ENCODE results near the gene MACROD2.
"Not testable (repeated sequence)": the region's sequence is repeated elsewhere in the genome, so short reads cannot be mapped to it uniquely, and the experiment has no call there.

Gene MACROD2

GRCh38 chr20:15535863-15536262 is 1540.5 kb downstream of the MACROD2 start:
- DNase-seq (ENCODE audit: low read depth) = no peak

GRCh38 chr20:15537200-15537599 is 1541.9 kb downstream of the MACROD2 start:
- not testable (repeated sequence) for DNase-seq (ENCODE audit: low read depth)

- DNase-seq (ENCODE audit: low read depth) = no peak
Observed at GRCh38 chr20:15542655-15543054, 1547.3 kb downstream of the MACROD2 start.

- DNase-seq (ENCODE audit: low read depth) = no peak
Observed at GRCh38 chr20:15544742-15545141, 1549.4 kb downstream of the MACROD2 start.

- DNase-seq (ENCODE audit: low read depth) = no peak
Observed at GRCh38 chr20:15546525-15547023, 1551.3 kb downstream of the MACROD2 start.

GRCh38 chr20:15547119-15547518 is 1551.8 kb downstream of the MACROD2 start:
- no peak for DNase-seq (ENCODE audit: low read depth)

GRCh38 chr20:15550116-15550870 is 1555.0 kb downstream of the MACROD2 start:
- DNase-seq (ENCODE audit: low read depth) = no peak

- peak; percentile 33 for DNase-seq (ENCODE audit: low read depth)
Observed at GRCh38 chr20:15555913-15556312, 1560.6 kb downstream of the MACROD2 start.

GRCh38 chr20:15556869-15557268 is 1561.6 kb downstream of the MACROD2 start:
- DNase-seq (ENCODE audit: low read depth) = no peak

- no peak for DNase-seq (ENCODE audit: low read depth)
Observed at GRCh38 chr20:15561070-15561569, 1565.8 kb downstream of the MACROD2 start.

- no peak for DNase-seq (ENCODE audit: low read depth)
Observed at GRCh38 chr20:15561707-15562404, 1566.5 kb downstream of the MACROD2 start.

GRCh38 chr20:15563836-15564235 is 1568.5 kb downstream of the MACROD2 start:
- DNase-seq (ENCODE audit: low read depth) = no peak

GRCh38 chr20:15564981-15565380 is 1569.7 kb downstream of the MACROD2 start:
- DNase-seq (ENCODE audit: low read depth) = no peak

- DNase-seq (ENCODE audit: low read depth) = no peak
Observed at GRCh38 chr20:15565786-15566185, 1570.5 kb downstream of the MACROD2 start.

- DNase-seq (ENCODE audit: low read depth) = no peak
Observed at GRCh38 chr20:15567219-15567618, 1571.9 kb downstream of the MACROD2 start.

GRCh38 chr20:15570156-15570555 is 1574.8 kb downstream of the MACROD2 start:
- no peak for DNase-seq (ENCODE audit: low read depth)

- DNase-seq (ENCODE audit: low read depth) = no peak
Observed at GRCh38 chr20:15571056-15571455, 1575.7 kb downstream of the MACROD2 start.

- no peak for DNase-seq (ENCODE audit: low read depth)
Observed at GRCh38 chr20:15575255-15575654, 1579.9 kb downstream of the MACROD2 start.

GRCh38 chr20:15576411-15576810 is 1581.1 kb downstream of the MACROD2 start:
- DNase-seq (ENCODE audit: low read depth) = no peak

GRCh38 chr20:15578113-15578512 is 1582.8 kb downstream of the MACROD2 start:
- no peak for DNase-seq (ENCODE audit: low read depth)

GRCh38 chr20:15579688-15580087 is 1584.4 kb downstream of the MACROD2 start:
- no peak for DNase-seq (ENCODE audit: low read depth)

GRCh38 chr20:15582146-15582760 is 1586.9 kb downstream of the MACROD2 start:
- DNase-seq (ENCODE audit: low read depth) = no peak

- no peak for DNase-seq (ENCODE audit: low read depth)
Observed at GRCh38 chr20:15584507-15584906, 1589.2 kb downstream of the MACROD2 start.
